ENCODE data around the gene MRPS18A.

- TF ChIP-seq POLR2A (IDR thresholded peaks at IDR 0.05), result peak in 1 of 2 donors; percentile 58
- TF ChIP-seq CTCF (IDR thresholded peaks at IDR 0.05), result no peak
Measured at GRCh38 chr6:43702534-43703440, 15.2 kb upstream of the MRPS18A start.
